Breast epithelium (tissue), 3 donors: ENCODE data around the gene MSH2.

Source experiments
- POLR2A ChIP-seq: fragments of 450-650 bp; IDR thresholded peaks from one replicate; pipeline ENCODE4 v1.6.1; 2016; ENCODE audit warnings: antibody characterized with exemption, mild to moderate bottlenecking, moderate library complexity
- POLR2AphosphoS5 ChIP-seq, 3 donors: sonication (generic); formaldehyde crosslinking; IDR thresholded peaks; one replicate each; pipeline ENCODE4 v1.6.1; 2017; ENCODE audit warnings: antibody characterized with exemption in 3 of 3
- TF ChIP-seq, protein P1 (sequence below), 3 donors: fragments of 450-650 bp; IDR thresholded peaks; one replicate each; pipeline ENCODE4 v1.5.1; 2016 to 2017; ENCODE audit warnings: antibody characterized with exemption in 3 of 3, mild to moderate bottlenecking in 3 of 3, moderate library complexity in 3 of 3

DNA sequence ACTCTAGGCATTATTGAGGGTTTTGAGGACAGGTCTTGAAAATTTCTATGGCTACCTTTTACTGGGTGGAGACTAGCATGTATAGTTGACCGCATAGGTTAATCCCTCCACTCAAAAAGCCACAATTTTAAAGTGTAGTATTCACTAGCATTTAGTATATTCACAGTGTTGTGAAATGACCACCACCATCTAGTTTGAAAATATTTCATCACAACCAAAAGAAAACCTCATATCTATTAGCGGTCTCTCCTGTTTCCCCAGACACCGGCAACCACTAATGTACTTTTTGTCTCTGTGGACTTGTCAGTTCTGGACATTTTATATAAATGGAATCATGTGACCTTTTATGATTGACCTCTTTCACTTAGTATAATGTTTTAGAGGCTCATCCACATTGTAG is 53.9 kb downstream of the MSH2 start:
- TF ChIP-seq POLR2AphosphoS5 (IDR thresholded peaks at IDR 0.05) (no peak), POLR2A (no peak)
- TF ChIP-seq, protein P1, sequence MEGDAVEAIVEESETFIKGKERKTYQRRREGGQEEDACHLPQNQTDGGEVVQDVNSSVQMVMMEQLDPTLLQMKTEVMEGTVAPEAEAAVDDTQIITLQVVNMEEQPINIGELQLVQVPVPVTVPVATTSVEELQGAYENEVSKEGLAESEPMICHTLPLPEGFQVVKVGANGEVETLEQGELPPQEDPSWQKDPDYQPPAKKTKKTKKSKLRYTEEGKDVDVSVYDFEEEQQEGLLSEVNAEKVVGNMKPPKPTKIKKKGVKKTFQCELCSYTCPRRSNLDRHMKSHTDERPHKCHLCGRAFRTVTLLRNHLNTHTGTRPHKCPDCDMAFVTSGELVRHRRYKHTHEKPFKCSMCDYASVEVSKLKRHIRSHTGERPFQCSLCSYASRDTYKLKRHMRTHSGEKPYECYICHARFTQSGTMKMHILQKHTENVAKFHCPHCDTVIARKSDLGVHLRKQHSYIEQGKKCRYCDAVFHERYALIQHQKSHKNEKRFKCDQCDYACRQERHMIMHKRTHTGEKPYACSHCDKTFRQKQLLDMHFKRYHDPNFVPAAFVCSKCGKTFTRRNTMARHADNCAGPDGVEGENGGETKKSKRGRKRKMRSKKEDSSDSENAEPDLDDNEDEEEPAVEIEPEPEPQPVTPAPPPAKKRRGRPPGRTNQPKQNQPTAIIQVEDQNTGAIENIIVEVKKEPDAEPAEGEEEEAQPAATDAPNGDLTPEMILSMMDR (IDR thresholded peaks at IDR 0.05): no peak
